Breast epithelium (tissue), 4 donors: Measurements from ENCODE around the gene MCUB. TPM values are rescaled to one million over a fixed set of nuclear protein-coding genes. Genes with fewer than 3 reads are reported as not detected.

Source experiments
- DNase-seq, 2 donors: peaks; one replicate each; pipeline ENCODE4 v3.0.0-alpha.2; 2019; ENCODE audit warnings: low spot score in 2 of 2
- H3K27ac ChIP-seq, 2 donors: fragments of 200-600 bp; sonication (generic) in 1 of 2; one replicate each; pipeline ENCODE4 v1.5.1; 2016 to 2019; ENCODE audit warnings: mild to moderate bottlenecking in 1 of 2
- H3K27me3 ChIP-seq, 2 donors: fragments of 200-600 bp; sonication (generic) in 1 of 2; one replicate each; pipeline versions ENCODE4 v1.5.1 to v1.6.0; 2017 to 2019; ENCODE audit warnings: control low read depth in 1 of 2, mild to moderate bottlenecking in 1 of 2
- H3K36me3 ChIP-seq: fragments of 200-600 bp; one replicate; pipeline ENCODE4 v1.5.1; 2019
- H3K4me1 ChIP-seq, 2 donors: fragments of 200-600 bp; sonication (generic); one replicate each; pipeline ENCODE4 v1.5.1; 2016 to 2019; ENCODE audit warnings: control low read depth in 1 of 2
- H3K4me3 ChIP-seq, 3 donors: fragments of 200-600 bp; sonication (generic); 1 replicate in 2 of 3; 2 replicates in 1 of 3; pipeline ENCODE4 v1.5.1; 2016 to 2019; ENCODE audit warnings: mild to moderate bottlenecking in 3 of 3, moderate library complexity in 2 of 3
- H3K9me3 ChIP-seq, 2 donors: fragments of 200-600 bp; sonication (generic) in 1 of 2; one replicate each; pipeline ENCODE4 v1.5.1; 2016 to 2019; ENCODE audit warnings: control low read depth in 1 of 2
- CTCF ChIP-seq, 3 donors: fragments of 450-650 bp; IDR thresholded peaks; one replicate each; pipeline ENCODE4 v1.5.1; 2016 to 2017; ENCODE audit warnings: antibody characterized with exemption in 3 of 3, mild to moderate bottlenecking in 3 of 3, moderate library complexity in 3 of 3
- POLR2A ChIP-seq: fragments of 450-650 bp; IDR thresholded peaks from one replicate; pipeline ENCODE4 v1.6.1; 2016; ENCODE audit warnings: antibody characterized with exemption, mild to moderate bottlenecking, moderate library complexity
- POLR2AphosphoS5 ChIP-seq, 3 donors: sonication (generic); formaldehyde crosslinking; IDR thresholded peaks; one replicate each; pipeline ENCODE4 v1.6.1; 2017; ENCODE audit warnings: antibody characterized with exemption in 3 of 3
- intact Hi-C: fragments of 100-400 bp; cut with DNase I; formaldehyde crosslinking; loops from one replicate; pipeline ENCODE4 v1.15.1; 2023; ENCODE audit warnings: low total_unique reads
- total RNA-seq, 3 donors: library from RNA; depleted of rRNA; stranded (reverse); fragments of >200 nt; gene quantifications; one replicate each; pipeline ENCODE4 v1.1.0, GENCODE V29; 2016

The MCUB gene
- total RNA-seq, 3 donors from 2014 or later = 16.4 to 29.4 (median 26.5) TPM

- TF ChIP-seq POLR2A (no peak), POLR2AphosphoS5 (IDR thresholded peaks at IDR 0.05) (no peak), CTCF (IDR thresholded peaks at IDR 0.05) (no peak)
- no peaks in the 10 kb centered on the region for H3K36me3 ChIP-seq
- peaks cover 11 to 12% of the 10 kb centered on the region in 2 donors for H3K9me3 ChIP-seq
- H3K27ac ChIP-seq = no peak overlapping the region
- H3K4me3 ChIP-seq = no peak overlapping the region
- DNase-seq = no peak
- no peaks in the 10 kb centered on the region for H3K4me1 ChIP-seq
- intact Hi-C loops = no loop called here
- H3K27me3 ChIP-seq = no peaks in the 10 kb centered on the region
Measured at GRCh38 chr4:109649872-109650271, 89.8 kb downstream of the MCUB start.

- Histone ChIP-seq H3K4me3 (no peak overlapping the region), H3K9me3 (peaks cover 11 to 12% of the 10 kb centered on the region in 2 donors), H3K36me3 (no peaks in the 10 kb centered on the region), H3K27me3 (no peaks in the 10 kb centered on the region), H3K4me1 (no peaks in the 10 kb centered on the region), H3K27ac (no peak overlapping the region)
- TF ChIP-seq POLR2A (no peak), CTCF (IDR thresholded peaks at IDR 0.05) (no peak), POLR2AphosphoS5 (IDR thresholded peaks at IDR 0.05) (no peak)
- no peak for DNase-seq
- intact Hi-C loops = no loop called here
Measured at GRCh38 chr4:109655396-109655795, 95.3 kb downstream of the MCUB start.

GRCh38 chr4:109657854-109658418 lies 97.9 kb downstream of the MCUB start:
- H3K4me1 ChIP-seq = no peaks in the 10 kb centered on the region
- intact Hi-C loops = no loop called here
- no peak for DNase-seq
- no peak overlapping the region for H3K4me3 ChIP-seq
- no peaks in the 10 kb centered on the region for H3K36me3 ChIP-seq
- no peak for TF ChIP-seq POLR2AphosphoS5 (IDR thresholded peaks at IDR 0.05)
- TF ChIP-seq POLR2A = no peak
- TF ChIP-seq CTCF (IDR thresholded peaks at IDR 0.05) = no peak
- no peak overlapping the region for H3K27ac ChIP-seq
- H3K27me3 ChIP-seq = no peaks in the 10 kb centered on the region
- peaks cover 3 to 4% of the 10 kb centered on the region in 2 donors for H3K9me3 ChIP-seq

- Histone ChIP-seq H3K27me3 (no peaks in the 10 kb centered on the region), H3K9me3 (no peaks in the 10 kb centered on the region), H3K27ac (no peak overlapping the region), H3K4me3 (no peak overlapping the region), H3K4me1 (no peaks in the 10 kb centered on the region), H3K36me3 (no peaks in the 10 kb centered on the region)
- DNase-seq = no peak
- TF ChIP-seq POLR2AphosphoS5 (IDR thresholded peaks at IDR 0.05) (no peak), CTCF (IDR thresholded peaks at IDR 0.05) (no peak), POLR2A (no peak)
- intact Hi-C loops = no loop called here
Measured at GRCh38 chr4:109658871-109659410, 98.9 kb downstream of the MCUB start.

- Histone ChIP-seq H3K27ac (no peak overlapping the region), H3K4me3 (no peak overlapping the region), H3K9me3 (no peaks in the 10 kb centered on the region), H3K36me3 (no peaks in the 10 kb centered on the region), H3K4me1 (no peaks in the 10 kb centered on the region), H3K27me3 (no peaks in the 10 kb centered on the region)
- TF ChIP-seq POLR2A (no peak), POLR2AphosphoS5 (IDR thresholded peaks at IDR 0.05) (no peak), CTCF (IDR thresholded peaks at IDR 0.05) (no peak)
- intact Hi-C loops = no loop called here
- DNase-seq = no peak
Measured at GRCh38 chr4:109662116-109662515, 102.1 kb downstream of the MCUB start.
